Measurements from ENCODE around the gene MYLK. TPM values are rescaled to one million over a fixed set of nuclear protein-coding genes. Genes with fewer than 3 reads are reported as not detected.

Gene MYLK
- total and polyA plus RNA-seq, 7 donors = 3.2 to 13.7 (median 5.8) TPM

DNA sequence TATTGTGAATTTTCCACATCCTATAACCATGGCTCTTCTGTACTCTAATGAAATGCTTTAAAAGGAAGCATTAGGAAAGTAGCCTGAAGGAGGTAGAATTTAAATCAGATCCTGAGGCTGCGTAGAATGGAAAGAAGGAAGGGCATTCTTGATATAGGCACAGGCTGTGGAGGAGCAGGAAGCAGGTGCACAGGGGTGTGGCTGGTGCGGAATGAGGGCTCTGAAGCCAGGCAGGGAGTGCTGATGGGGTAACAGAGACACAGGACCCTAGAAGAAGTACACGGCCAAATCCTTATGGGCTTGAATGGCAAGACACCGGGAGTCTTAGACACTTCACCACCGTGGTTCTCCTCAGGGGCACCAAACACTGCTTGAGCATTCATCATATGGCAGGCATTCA, 97.0 kb downstream of the MYLK start:
- Histone ChIP-seq H3K27me3 (ENCODE audit: insufficient read depth in 3 of 3, low read length in 2 of 3) (no peaks in the 10 kb centered on the region), H3K36me3 (ENCODE audit: insufficient read depth in 1 of 2, low read depth in 1 of 2) (no peaks in the 10 kb centered on the region), H3K27ac (no peak overlapping the region), H3K4me1 (no peaks in the 10 kb centered on the region), H3K9me3 (no peaks in the 10 kb centered on the region), H3K4me3 (no peak overlapping the region)
- no peak for ATAC-seq
- no peak for DNase-seq
- TF ChIP-seq, protein P1, sequence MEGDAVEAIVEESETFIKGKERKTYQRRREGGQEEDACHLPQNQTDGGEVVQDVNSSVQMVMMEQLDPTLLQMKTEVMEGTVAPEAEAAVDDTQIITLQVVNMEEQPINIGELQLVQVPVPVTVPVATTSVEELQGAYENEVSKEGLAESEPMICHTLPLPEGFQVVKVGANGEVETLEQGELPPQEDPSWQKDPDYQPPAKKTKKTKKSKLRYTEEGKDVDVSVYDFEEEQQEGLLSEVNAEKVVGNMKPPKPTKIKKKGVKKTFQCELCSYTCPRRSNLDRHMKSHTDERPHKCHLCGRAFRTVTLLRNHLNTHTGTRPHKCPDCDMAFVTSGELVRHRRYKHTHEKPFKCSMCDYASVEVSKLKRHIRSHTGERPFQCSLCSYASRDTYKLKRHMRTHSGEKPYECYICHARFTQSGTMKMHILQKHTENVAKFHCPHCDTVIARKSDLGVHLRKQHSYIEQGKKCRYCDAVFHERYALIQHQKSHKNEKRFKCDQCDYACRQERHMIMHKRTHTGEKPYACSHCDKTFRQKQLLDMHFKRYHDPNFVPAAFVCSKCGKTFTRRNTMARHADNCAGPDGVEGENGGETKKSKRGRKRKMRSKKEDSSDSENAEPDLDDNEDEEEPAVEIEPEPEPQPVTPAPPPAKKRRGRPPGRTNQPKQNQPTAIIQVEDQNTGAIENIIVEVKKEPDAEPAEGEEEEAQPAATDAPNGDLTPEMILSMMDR (IDR thresholded peaks at IDR 0.05) = no peak
- intact Hi-C loops (cut with DNase I) = no loop called here
- 86 to 95% (median 92%) methylated on average over 5 of the region's 5 CpGs for WGBS, 3 donors

GRCh38 chr3:123785602-123786001, 98.5 kb downstream of the MYLK start:
- Histone ChIP-seq H3K36me3 (ENCODE audit: insufficient read depth in 1 of 2, low read depth in 1 of 2) (no peaks in the 10 kb centered on the region), H3K27ac (no peak overlapping the region), H3K4me3 (no peak overlapping the region), H3K4me1 (no peaks in the 10 kb centered on the region), H3K9me3 (no peaks in the 10 kb centered on the region), H3K27me3 (ENCODE audit: insufficient read depth in 3 of 3, low read length in 2 of 3) (no peaks in the 10 kb centered on the region)
- WGBS, 3 donors = 95 to 99% (median 99%) methylated on average over 3 of the region's 3 CpGs
- no peak for DNase-seq
- TF ChIP-seq, protein P1 (IDR thresholded peaks at IDR 0.05) = no peak
- no peak for ATAC-seq
- intact Hi-C loops (cut with DNase I) = no loop called here

DNA sequence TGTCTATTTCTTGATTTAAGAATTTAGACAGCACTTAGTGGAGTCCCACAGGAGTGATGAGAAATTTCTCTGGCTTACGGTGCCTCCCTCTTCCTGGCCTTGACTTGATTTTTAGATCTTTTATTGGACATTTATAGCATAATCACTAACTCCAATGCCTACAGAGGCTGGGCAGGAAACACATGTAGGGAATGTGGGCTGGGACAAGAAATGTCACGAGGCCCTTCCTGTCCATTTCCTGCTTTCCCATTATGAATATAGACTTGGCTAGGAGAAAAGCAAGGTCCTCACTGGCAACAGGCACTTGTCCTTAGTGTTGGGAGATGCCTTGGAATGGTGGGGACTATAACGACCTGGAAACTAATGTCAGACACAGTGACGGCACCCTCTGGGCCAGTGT, 100.3 kb downstream of the MYLK start:
- H3K27me3 ChIP-seq (ENCODE audit: insufficient read depth in 3 of 3, low read length in 2 of 3) = no peaks in the 10 kb centered on the region
- WGBS, 3 donors = 55 to 65% (median 63%) methylated on average over 4 of the region's 4 CpGs
- DNase-seq (no peak), ATAC-seq (no peak)
- TF ChIP-seq, protein P1 (IDR thresholded peaks at IDR 0.05) = no peak
- H3K4me3 ChIP-seq = no peak overlapping the region
- H3K4me1 ChIP-seq = no peaks in the 10 kb centered on the region
- no peak overlapping the region for H3K27ac ChIP-seq
- no peaks in the 10 kb centered on the region for H3K9me3 ChIP-seq
- intact Hi-C loops (cut with DNase I) = no loop called here
- no peaks in the 10 kb centered on the region for H3K36me3 ChIP-seq (ENCODE audit: insufficient read depth in 1 of 2, low read depth in 1 of 2)

GRCh38 chr3:123783050-123783689, 101.0 kb downstream of the MYLK start:
- H3K9me3 ChIP-seq = no peaks in the 10 kb centered on the region
- no peaks in the 10 kb centered on the region for H3K27me3 ChIP-seq (ENCODE audit: insufficient read depth in 3 of 3, low read length in 2 of 3)
- intact Hi-C loops (cut with DNase I) = no loop called here
- H3K36me3 ChIP-seq (ENCODE audit: insufficient read depth in 1 of 2, low read depth in 1 of 2) = no peaks in the 10 kb centered on the region
- H3K27ac ChIP-seq = no peak overlapping the region
- TF ChIP-seq, protein P1 (IDR thresholded peaks at IDR 0.05) = no peak
- no peak for DNase-seq
- WGBS, 3 donors = 35 to 64% (median 39%) methylated on average over 1 of the region's 1 CpG
- no peak overlapping the region for H3K4me3 ChIP-seq
- ATAC-seq = no peak
- H3K4me1 ChIP-seq = no peaks in the 10 kb centered on the region

DNA sequence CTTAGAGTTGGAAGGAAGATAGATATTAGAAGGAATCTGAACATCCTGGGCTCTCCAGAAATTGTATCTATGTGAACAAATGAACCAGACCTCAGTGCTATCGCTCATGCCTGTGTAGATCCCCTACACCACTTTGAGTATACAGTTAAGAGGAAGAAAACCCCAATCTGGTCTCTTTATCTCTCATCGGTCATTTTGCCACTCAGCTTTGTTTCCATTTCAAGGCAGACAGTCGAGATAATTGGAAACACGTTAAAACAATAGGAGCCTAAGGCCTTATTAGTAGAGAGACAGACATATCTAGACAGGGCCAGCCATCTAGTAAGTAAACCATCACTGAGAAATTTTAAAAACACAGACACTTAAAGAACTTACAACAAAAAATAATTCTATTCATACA, 101.6 kb downstream of the MYLK start:
- ATAC-seq (no peak), DNase-seq (no peak)
- intact Hi-C loops (cut with DNase I) = no loop called here
- Histone ChIP-seq H3K4me1 (no peaks in the 10 kb centered on the region), H3K27ac (no peak overlapping the region), H3K9me3 (no peaks in the 10 kb centered on the region), H3K4me3 (no peak overlapping the region), H3K36me3 (ENCODE audit: insufficient read depth in 1 of 2, low read depth in 1 of 2) (no peaks in the 10 kb centered on the region), H3K27me3 (ENCODE audit: insufficient read depth in 3 of 3, low read length in 2 of 3) (no peaks in the 10 kb centered on the region)
- TF ChIP-seq, protein P1 (IDR thresholded peaks at IDR 0.05) = no peak
- WGBS, 3 donors = 74 to 79% (median 76%) methylated on average over 4 of the region's 4 CpGs
